GM12878 (cell line): Measurements from ENCODE around the gene HTRA2. TPM values are rescaled to one million over a fixed set of nuclear protein-coding genes. Genes with fewer than 3 reads are reported as not detected.

Source experiments
- ATAC-seq: fragments of 200-7000 bp; cut with Tn5 transposase; 3 replicates; pipeline ENCODE4 v1.9.1; 2020; ENCODE audit warnings: mild to moderate bottlenecking, moderate library complexity
- BruUV-seq: library from RNA; stranded (reverse); fragments of 400-500 nt; replicated peaks from 2 replicates; lab custom pipeline; 2021; lab: Mats Ljungman, UMichigan
- CTCF ChIA-PET: fragments of 300-600 bp; sonication (Branson Sonifier 250); formaldehyde crosslinking; extraction: SDS; loops from one replicate; lab custom pipeline; 2021; ENCODE audit warnings: inconsistent platforms; lab: Yijun Ruan, JAX
- POLR2A ChIA-PET: fragments of 350-600 bp; formaldehyde crosslinking; extraction: SDS; loops from one replicate; lab custom pipeline; 2021; ENCODE audit warnings: inconsistent platforms; lab: Charles Lee
- RAD21 ChIA-PET: fragments of 300-600 bp; sonication (Branson Sonifier 250); formaldehyde crosslinking; loops from one replicate; lab custom pipeline; 2023; ENCODE audit warnings: antibody characterized with exemption; ENCODE audit not compliant: unreplicated experiment; lab: Charles Lee
- SMC1A ChIA-PET: fragments of 300-600 bp; sonication (Branson Sonifier 250); formaldehyde crosslinking; loops from one replicate; lab custom pipeline; 2023; ENCODE audit not compliant: unreplicated experiment, uncharacterized antibody; lab: Charles Lee
- DNase-seq: peaks from one replicate; pipeline ENCODE4 v3.0.0-alpha.2; 2011; ENCODE audit warnings: low read depth, low spot score
- FAIRE-seq: peaks from 3 replicates; lab custom pipeline; 2011; peaks lifted over from hg19 to GRCh38; lab: Jason Lieb, UNC
- H2AFZ ChIP-seq: 2 replicates; pipeline ENCODE4 v1.6.0; 2011; ENCODE audit warnings: low read depth, low read length, control low read depth; ENCODE audit not compliant: control insufficient read depth
- H3K27ac ChIP-seq: 2 replicates; pipeline ENCODE4 v1.5.1; 2011; ENCODE audit warnings: control low read depth; ENCODE audit not compliant: control insufficient read depth, insufficient read depth
- H3K27me3 ChIP-seq, 2 experiments: replicated peaks in 1 of 2; 2 replicates each; pipeline versions ENCODE4 v1.6.0 to v1.6.1; 2011; ENCODE audit warnings: low read length in 1 of 2; ENCODE audit not compliant: control insufficient read depth in 2 of 2, insufficient read depth in 2 of 2
- H3K36me3 ChIP-seq, 2 experiments: 2 replicates each; pipeline ENCODE4 v1.5.1; 2011; ENCODE audit warnings: low read length in 1 of 2; ENCODE audit not compliant: control insufficient read depth in 2 of 2, insufficient read depth in 2 of 2
- H3K4me1 ChIP-seq: 2 replicates; pipeline ENCODE4 v1.6.1; 2011; ENCODE audit warnings: mild to moderate bottlenecking, low read length, moderate library complexity, mixed read lengths; ENCODE audit not compliant: control insufficient read depth, insufficient read depth
- H3K4me2 ChIP-seq: 2 replicates; pipeline ENCODE4 v1.6.0; 2011; ENCODE audit warnings: control low read depth; ENCODE audit not compliant: control insufficient read depth, insufficient read depth
- H3K4me3 ChIP-seq: fragments of 200-600 bp; sonication (generic); 2 replicates; pipeline ENCODE4 v1.5.1; 2016
- H3K79me2 ChIP-seq: 2 replicates; pipeline ENCODE4 v1.6.0; 2011; ENCODE audit warnings: low read length; ENCODE audit not compliant: control insufficient read depth, insufficient read depth
- H3K9ac ChIP-seq: 2 replicates; pipeline ENCODE4 v1.8.0; 2011; ENCODE audit warnings: low read length, control low read depth, mixed read lengths; ENCODE audit not compliant: control insufficient read depth, insufficient read depth
- H3K9me3 ChIP-seq: replicated peaks from 3 replicates; pipeline ENCODE4 v1.5.1; 2011; ENCODE audit warnings: mild to moderate bottlenecking, low read length; ENCODE audit not compliant: control insufficient read depth, insufficient read depth
- H4K20me1 ChIP-seq: 2 replicates; pipeline ENCODE4 v1.6.0; 2011; ENCODE audit not compliant: control insufficient read depth, insufficient read depth
- ATF3 ChIP-seq: IDR thresholded peaks from 2 replicates; pipeline ENCODE4 v1.6.1; 2011; ENCODE audit warnings: low read depth, mild to moderate bottlenecking, low read length, moderate library complexity, borderline replicate concordance; ENCODE audit errors: extremely low read depth
- CHD2 ChIP-seq: IDR thresholded peaks from 2 replicates; pipeline ENCODE4 v1.6.1; 2011; ENCODE audit warnings: low read depth, low read length, improper control_type of control experiment, borderline replicate concordance
- CREB1 ChIP-seq: IDR thresholded peaks from 2 replicates; pipeline ENCODE4 v1.6.1; 2012; ENCODE audit warnings: low read depth, mild to moderate bottlenecking, inconsistent platforms
- MLLT1 ChIP-seq: fragments of 450-650 bp; IDR thresholded peaks from 2 replicates; pipeline ENCODE4 v1.6.1; 2016; ENCODE audit warnings: mild to moderate bottlenecking
- MTA3 ChIP-seq: IDR thresholded peaks from 2 replicates; pipeline ENCODE4 v1.6.1; 2012; ENCODE audit warnings: low read length, inconsistent platforms, borderline replicate concordance
- NBN ChIP-seq: fragments of 450-650 bp; IDR thresholded peaks from 2 replicates; pipeline ENCODE4 v1.6.1; 2016
- NFXL1 ChIP-seq: fragments of 450-650 bp; IDR thresholded peaks from 2 replicates; pipeline ENCODE4 v1.6.1; 2017; ENCODE audit warnings: antibody characterized with exemption, mild to moderate bottlenecking, borderline replicate concordance
- NFYB ChIP-seq: IDR thresholded peaks from 2 replicates; pipeline ENCODE4 v1.6.1; 2011; ENCODE audit warnings: low read depth, mild to moderate bottlenecking, low read length, improper control_type of control experiment, moderate library complexity; ENCODE audit not compliant: insufficient read depth
- NR2C1 ChIP-seq: fragments of 450-650 bp; IDR thresholded peaks from 2 replicates; pipeline ENCODE4 v1.6.1; 2017; ENCODE audit warnings: antibody characterized with exemption, mild to moderate bottlenecking, moderate library complexity
- RELA ChIP-seq: fragments of 450-650 bp; IDR thresholded peaks from 2 replicates; pipeline ENCODE4 v1.8.0; 2014; ENCODE audit warnings: borderline replicate concordance; ENCODE audit not compliant: partially characterized antibody
- WRNIP1 ChIP-seq: IDR thresholded peaks from 2 replicates; pipeline ENCODE4 v1.6.1; 2011; ENCODE audit warnings: low read depth, low read length, improper control_type of control experiment, borderline replicate concordance
- WGBS: methylation state at CpG from one replicate; pipeline ENCODE4 v1.1.6; 2016; ENCODE audit warnings: low lambda C conversion rate; ENCODE audit not compliant: insufficient replicate concordance, insufficient coverage; ENCODE audit errors: missing lambda C conversion rate; 5-methylcytosine and 5-hydroxymethylcytosine counted together
- in situ Hi-C: fragments of 300-500 bp; cut with MboI; formaldehyde crosslinking; loops from 9 replicates; pipeline ENCODE4 v1.14.3; 2018; ENCODE audit warnings: mixed read lengths
- intact Hi-C: fragments of 100-400 bp; cut with micrococcal nuclease; formaldehyde crosslinking; loops from one replicate; pipeline ENCODE4 v1.14.2; 2022; ENCODE audit not compliant: unreplicated experiment
- polyA plus RNA-seq, 11 experiments: library from polyadenylated mRNA; depleted of rRNA in 4 of 11; unstranded in 6 of 11; stranded (reverse) in 5 of 11; fragments of >200 nt; fragmentation: Nextera tagmentation in 4 of 11; fragmentation: Illumina TruSeq in 1 of 11; extraction: Ambion mirVana in 4 of 11; extraction: Trizol in 1 of 11; gene quantifications; 1 replicate in 1 of 11; 2 replicates in 10 of 11; pipeline versions ENCODE4 v1.2.1 to v1.2.3, GENCODE V29; 2011 to 2016; ENCODE audit warnings: inconsistent platforms in 2 of 11, missing spikeins in 2 of 11, low read depth in 1 of 11
- total RNA-seq, 4 experiments: library from RNA; depleted of rRNA in 3 of 4; stranded (reverse); fragments of >200 nt in 3 of 4; fragmentation: Illumina TruSeq in 1 of 4; extraction: Trizol in 1 of 4; gene quantifications; 2 replicates each; pipeline versions ENCODE4 v1.2.1 to v1.2.3, GENCODE V29; 2013 to 2021
- TF ChIP-seq, protein P1 (sequence below): fragments of 150-350 bp; IDR thresholded peaks from 2 replicates; pipeline ENCODE4 v1.6.1; 2014; ENCODE audit warnings: mild to moderate bottlenecking, low read depth, low read length

The HTRA2 gene
- total and polyA plus RNA-seq, 10 of the 15 experiments (the other 5 are each of a cell fraction or from before 2014, with no cell fraction given): 42.3 to 73.9 (median 54.6) TPM

DNA sequence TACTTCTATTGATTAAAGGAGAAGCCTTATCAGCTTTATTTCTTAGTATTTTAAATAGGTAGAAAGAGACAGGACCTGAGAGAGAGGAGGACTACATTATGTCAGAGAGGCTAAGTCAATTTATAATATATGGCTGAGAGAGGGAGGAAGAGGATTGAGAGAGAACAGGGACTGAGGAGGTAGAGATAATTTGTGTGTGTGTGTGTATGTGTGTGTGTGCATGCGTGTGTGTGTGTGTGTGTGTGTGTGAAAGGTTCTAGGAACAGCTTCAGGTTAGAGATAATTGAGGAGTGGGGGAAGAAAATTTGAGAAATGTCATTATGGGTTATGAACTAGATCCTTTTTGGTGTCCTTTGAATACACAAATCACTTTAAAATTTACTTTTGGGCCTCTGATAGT lies 40.0 kb downstream of the HTRA2 start:
- WGBS: 91% methylated on average over 1 of the region's 1 CpG
- peaks cover 77% of the 10 kb centered on the region for H3K4me1 ChIP-seq
- H3K79me2 ChIP-seq: no peaks in the 10 kb centered on the region
- FAIRE-seq (no peak), DNase-seq (no peak), ATAC-seq (no peak)
- intact Hi-C loops (loop anchor here (2.0 kb wide), 1 partner anchor 15 kb away; the partner anchor contains the start of gene DOK1), in situ Hi-C loops (no loop called here)
- H4K20me1 ChIP-seq: no peaks in the 10 kb centered on the region
- no peak for TF ChIP-seq WRNIP1
- TF ChIP-seq MLLT1: 0 out of 2 replicates have a peak, but pooled peaks have one; percentile 19
- 0 out of 2 replicates have a peak, but pooled peaks have one; percentile 16 for TF ChIP-seq NBN
- H3K27ac ChIP-seq: peak overlapping the region; percentile 83
- H3K4me2 ChIP-seq: no peak overlapping the region
- BruUV-seq: no TSS peak
- no peaks in the 10 kb centered on the region for H3K27me3 ChIP-seq
- POLR2A ChIA-PET: interaction anchor here (1.2 to 25.0 kb wide), 4 partner anchors 10 to 112 kb away, joined by 4 to 441 read pairs (median 46); partner anchors contain the start of genes DOK1, LOXL3 and WBP1
- H2AFZ ChIP-seq: no peak overlapping the region
- SMC1A ChIA-PET: interaction anchor here (2.0 to 16.6 kb wide), 7 partner anchors 10 to 38 kb away, joined by 7 to 371 read pairs (median 21); partner anchors contain the start of gene LOXL3
- CTCF ChIA-PET: interaction anchor here (1.0 to 17.4 kb wide), 4 partner anchors 17 to 87 kb away, joined by 3 to 281 read pairs (median 4); partner anchors contain the start of genes CCDC142 and TTC31
- no peak overlapping the region for H3K9ac ChIP-seq
- H3K4me3 ChIP-seq: no peak overlapping the region
- no peaks in the 10 kb centered on the region for H3K36me3 ChIP-seq
- H3K9me3 ChIP-seq: no peaks in the 10 kb centered on the region
- RAD21 ChIA-PET: interaction anchor here (1.3 to 7.5 kb wide), 5 partner anchors 7 to 39 kb away, joined by 5 to 94 read pairs (median 49); partner anchors contain the start of genes AUP1, HTRA2 and LOXL3

DNA sequence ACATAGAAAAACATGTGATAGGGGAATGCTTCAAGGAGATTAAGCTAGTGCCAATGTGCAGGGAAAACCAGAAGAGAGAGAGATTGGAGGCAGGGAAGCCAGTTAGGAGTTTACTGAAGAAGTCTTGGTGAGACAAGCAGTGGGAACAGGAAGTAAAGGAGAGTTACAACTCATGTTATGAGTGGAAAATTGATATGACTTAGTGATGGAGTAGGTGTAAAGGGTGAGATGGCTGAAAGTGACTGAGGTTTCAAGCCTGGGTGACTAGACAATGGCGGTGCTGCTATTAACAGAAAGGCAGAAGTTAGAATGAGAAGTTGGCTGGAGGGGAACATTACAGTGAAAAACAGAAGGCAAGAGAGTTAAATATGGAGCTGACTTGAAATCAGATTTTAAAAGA lies 41.3 kb downstream of the HTRA2 start:
- peak overlapping the region; percentile 27 for H3K9ac ChIP-seq
- H4K20me1 ChIP-seq: no peaks in the 10 kb centered on the region
- ATAC-seq (peak; percentile 86), DNase-seq (peak; percentile 84), FAIRE-seq (peak; percentile 90)
- H3K27ac ChIP-seq: peak overlapping the region; percentile 83
- no peak overlapping the region for H3K4me3 ChIP-seq
- peak overlapping the region; percentile 67 for H2AFZ ChIP-seq
- ChIA-PET CTCF (interaction anchor here (0.8 to 17.4 kb wide), 11 partner anchors 13 to 67 kb away, joined by 3 to 281 read pairs (median 5); partner anchors contain the start of genes AUP1 and HTRA2), SMC1A (interaction anchor here (1.0 to 16.6 kb wide), 9 partner anchors 9 to 131 kb away, joined by 3 to 371 read pairs (median 13); partner anchors contain the start of genes DOK1 and LOXL3), POLR2A (interaction anchor here (0.7 to 25.0 kb wide), 8 partner anchors 9 to 113 kb away, joined by 3 to 441 read pairs (median 6); partner anchors contain the start of genes DOK1, LOXL3 and WBP1), RAD21 (interaction anchor here (0.8 to 10.3 kb wide), 10 partner anchors 9 to 131 kb away, joined by 3 to 152 read pairs (median 4); partner anchors contain the start of genes AUP1, HTRA2, LOXL3 and WBP1)
- no peaks in the 10 kb centered on the region for H3K9me3 ChIP-seq
- no peaks in the 10 kb centered on the region for H3K79me2 ChIP-seq
- H3K27me3 ChIP-seq: no peaks in the 10 kb centered on the region
- H3K4me1 ChIP-seq: peaks cover 77% of the 10 kb centered on the region
- H3K4me2 ChIP-seq: peak overlapping the region; percentile 56
- in situ Hi-C loops: no loop called here
- no TSS peak for BruUV-seq
- WGBS: 7% methylated on average over 1 of the region's 1 CpG
- no peaks in the 10 kb centered on the region for H3K36me3 ChIP-seq
- intact Hi-C loops: loop anchor here (2.0 kb wide), 1 partner anchor 16 kb away; the partner anchor contains the start of gene DOK1
- TF ChIP-seq NFXL1 (no peak), RELA (no peak), CHD2 (0 out of 2 replicates have a peak, but pooled peaks have one; percentile 61), MTA3 (peak; percentile 92; the same call in 1 of the 2 replicates), NFYB (no peak), NBN (peak; percentile 98), ATF3 (no peak), NR2C1 (no peak), CREB1 (peak; percentile 61; the same call in 1 of the 2 replicates)
- TF ChIP-seq, protein P1, sequence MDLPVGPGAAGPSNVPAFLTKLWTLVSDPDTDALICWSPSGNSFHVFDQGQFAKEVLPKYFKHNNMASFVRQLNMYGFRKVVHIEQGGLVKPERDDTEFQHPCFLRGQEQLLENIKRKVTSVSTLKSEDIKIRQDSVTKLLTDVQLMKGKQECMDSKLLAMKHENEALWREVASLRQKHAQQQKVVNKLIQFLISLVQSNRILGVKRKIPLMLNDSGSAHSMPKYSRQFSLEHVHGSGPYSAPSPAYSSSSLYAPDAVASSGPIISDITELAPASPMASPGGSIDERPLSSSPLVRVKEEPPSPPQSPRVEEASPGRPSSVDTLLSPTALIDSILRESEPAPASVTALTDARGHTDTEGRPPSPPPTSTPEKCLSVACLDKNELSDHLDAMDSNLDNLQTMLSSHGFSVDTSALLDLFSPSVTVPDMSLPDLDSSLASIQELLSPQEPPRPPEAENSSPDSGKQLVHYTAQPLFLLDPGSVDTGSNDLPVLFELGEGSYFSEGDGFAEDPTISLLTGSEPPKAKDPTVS: no peak
